Camera-type eye (tissue), 1 donor: ENCODE measurements around the gene TEKT4. TPM values are rescaled to one million over a fixed set of nuclear protein-coding genes. Genes with fewer than 3 reads are reported as not detected.

Source experiments
- total RNA-seq: library from RNA; depleted of rRNA; stranded (reverse); fragments of >200 nt; gene quantifications from one replicate; pipeline ENCODE4 v1.2.3, GENCODE V29; 2014

The TEKT4 gene, protein sequence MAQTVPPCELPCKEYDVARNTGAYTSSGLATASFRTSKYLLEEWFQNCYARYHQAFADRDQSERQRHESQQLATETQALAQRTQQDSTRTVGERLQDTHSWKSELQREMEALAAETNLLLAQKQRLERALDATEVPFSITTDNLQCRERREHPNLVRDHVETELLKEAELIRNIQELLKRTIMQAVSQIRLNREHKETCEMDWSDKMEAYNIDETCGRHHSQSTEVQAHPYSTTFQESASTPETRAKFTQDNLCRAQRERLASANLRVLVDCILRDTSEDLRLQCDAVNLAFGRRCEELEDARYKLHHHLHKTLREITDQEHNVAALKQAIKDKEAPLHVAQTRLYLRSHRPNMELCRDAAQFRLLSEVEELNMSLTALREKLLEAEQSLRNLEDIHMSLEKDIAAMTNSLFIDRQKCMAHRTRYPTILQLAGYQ
- total RNA-seq = 0.22 TPM

DNA sequence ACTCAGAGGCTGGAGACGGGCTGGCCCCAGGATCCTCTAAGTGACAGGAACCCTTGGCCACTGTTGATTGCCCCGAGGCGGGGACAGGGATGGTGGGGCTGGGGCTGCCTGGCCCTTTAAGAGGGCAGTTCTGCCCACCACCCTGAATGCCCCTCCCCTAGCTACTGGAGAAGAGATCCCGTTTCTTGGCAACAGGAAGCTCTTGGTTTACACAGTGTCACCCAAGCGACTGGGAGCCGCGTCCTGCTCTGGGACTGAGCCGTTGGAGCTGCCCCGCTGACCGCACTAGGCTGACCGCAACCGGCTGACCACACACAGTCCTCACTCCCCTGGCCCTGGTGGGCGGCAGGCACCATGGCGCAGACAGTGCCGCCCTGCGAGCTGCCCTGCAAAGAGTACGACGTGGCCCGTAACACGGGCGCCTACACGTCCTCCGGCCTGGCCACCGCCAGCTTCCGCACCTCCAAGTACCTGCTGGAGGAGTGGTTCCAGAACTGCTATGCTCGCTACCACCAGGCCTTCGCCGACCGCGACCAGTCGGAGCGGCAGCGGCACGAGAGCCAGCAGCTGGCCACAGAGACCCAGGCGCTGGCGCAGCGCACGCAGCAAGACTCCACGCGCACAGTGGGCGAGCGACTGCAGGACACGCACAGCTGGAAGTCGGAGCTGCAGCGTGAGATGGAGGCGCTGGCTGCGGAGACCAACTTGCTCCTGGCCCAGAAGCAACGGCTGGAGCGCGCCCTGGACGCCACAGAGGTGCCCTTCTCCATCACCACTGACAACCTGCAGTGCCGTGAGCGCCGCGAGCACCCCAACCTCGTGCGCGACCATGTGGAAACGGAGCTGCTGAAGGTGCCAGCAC, at the start of gene TEKT4:
TEKT4 (plus strand) TSS at position 205 of the 862 bp plus-strand sequence; CDS start at position 355, 150 bp downstream.

Other genes with a start within 250 kb of the TEKT4 start
- gene MAL, start 154.3 kb downstream of the TEKT4 start, total RNA-seq = 4.9 TPM